B cell (primary cell): ENCODE measurements around the gene SEMA6D. TPM values are rescaled to one million over a fixed set of nuclear protein-coding genes. Genes with fewer than 3 reads are reported as not detected.

ENCODE experiments used
- ATAC-seq: fragments of 200-7000 bp; cut with Tn5 transposase; one replicate; pipeline ENCODE4 v1.10.0; 2021; ENCODE audit warnings: low read depth, mild to moderate bottlenecking, moderate number of reproducible peaks, moderate library complexity
- CTCF ChIA-PET: fragments of 350-600 bp; sonication (Branson Sonifier 250); formaldehyde crosslinking; loops from one replicate; lab custom pipeline; 2021; ENCODE audit warnings: antibody characterized with exemption, inconsistent platforms; lab: Charles Lee
- POLR2A ChIA-PET: fragments of 350-600 bp; sonication (Branson Sonifier 250); formaldehyde crosslinking; loops from one replicate; lab custom pipeline; 2021; ENCODE audit warnings: antibody characterized with exemption; lab: Charles Lee
- DNase-seq: peaks from one replicate; pipeline ENCODE4 v3.0.0; 2013
- H2AFZ ChIP-seq: 2 replicates; pipeline ENCODE4 v1.6.1; 2012; ENCODE audit warnings: mild to moderate bottlenecking, low read depth, low read length; ENCODE audit not compliant: insufficient read depth, poor library complexity, severe bottlenecking
- H3K27ac ChIP-seq, 2 donors: 1 replicate in 1 of 2; 2 replicates in 1 of 2; pipeline ENCODE4 v1.5.1; 2012 to 2013; ENCODE audit warnings: low read length in 2 of 2, mild to moderate bottlenecking in 2 of 2, moderate library complexity in 1 of 2
- H3K27me3 ChIP-seq, 4 experiments: fragments of 200-600 bp in 1 of 4; sonication (generic) in 1 of 4; replicated peaks in 1 of 4; 1 replicate in 2 of 4; 2 replicates in 2 of 4; pipeline versions ENCODE4 v1.6.1 to v1.7.0; 2013 to 2016; ENCODE audit warnings: low read length in 3 of 4, mild to moderate bottlenecking in 2 of 4, mixed read lengths in 1 of 4, moderate library complexity in 1 of 4; ENCODE audit not compliant: insufficient read depth in 4 of 4, control insufficient read depth in 3 of 4; ENCODE audit errors: control extremely low read depth in 1 of 4
- H3K36me3 ChIP-seq, 2 experiments: replicated peaks in 1 of 2; 1 replicate in 1 of 2; 2 replicates in 1 of 2; pipeline versions ENCODE4 v1.6.1 to v1.7.1; 2013; ENCODE audit warnings: low read length in 1 of 2; ENCODE audit not compliant: insufficient read depth in 2 of 2, control insufficient read depth in 1 of 2; ENCODE audit errors: control extremely low read depth in 1 of 2, extremely low read depth in 1 of 2
- H3K4me1 ChIP-seq, 2 donors: fragments of 200-600 bp in 1 of 2; sonication (generic) in 1 of 2; 1 replicate in 1 of 2; 2 replicates in 1 of 2; pipeline versions ENCODE4 v1.5.1 to v1.6.1; 2013 to 2017; ENCODE audit warnings: low read length in 2 of 2; ENCODE audit not compliant: control insufficient read depth in 2 of 2, insufficient read depth in 2 of 2
- H3K4me2 ChIP-seq: replicated peaks from 2 replicates; pipeline ENCODE3; 2012; ENCODE audit warnings: mild to moderate bottlenecking, low read depth, low read length; ENCODE audit not compliant: poor library complexity, severe bottlenecking
- H3K4me3 ChIP-seq, 5 experiments: fragments of 200-600 bp in 1 of 5; sonication (generic) in 1 of 5; 1 replicate in 3 of 5; 2 replicates in 2 of 5; pipeline versions ENCODE4 v1.5.1 to v1.7.0; 2011 to 2016; ENCODE audit warnings: low read length in 4 of 5, mild to moderate bottlenecking in 4 of 5, low read depth in 2 of 5, control low read depth in 1 of 5, moderate library complexity in 1 of 5; ENCODE audit not compliant: insufficient read depth in 1 of 5; ENCODE audit errors: control extremely low read depth in 1 of 5, extremely low read depth in 1 of 5
- H3K79me2 ChIP-seq: fragments of 200-600 bp; sonication (generic); one replicate; pipeline ENCODE4 v1.6.0; 2016; ENCODE audit warnings: low read length; ENCODE audit not compliant: control insufficient read depth, insufficient read depth
- H3K9ac ChIP-seq: fragments of 200-600 bp; sonication (generic); 2 replicates; pipeline ENCODE4 v1.6.1; 2017; ENCODE audit warnings: mild to moderate bottlenecking, low read length, moderate library complexity
- H3K9me3 ChIP-seq, 3 donors: one replicate each; pipeline versions ENCODE4 v1.6.1 to v1.7.1; 2013; ENCODE audit warnings: low read length in 2 of 3; ENCODE audit not compliant: control insufficient read depth in 2 of 3, insufficient read depth in 1 of 3; ENCODE audit errors: control extremely low read depth in 1 of 3
- H4K20me1 ChIP-seq: 2 replicates; pipeline ENCODE4 v1.6.0; 2012; ENCODE audit warnings: mild to moderate bottlenecking, low read length; ENCODE audit not compliant: insufficient read depth, control insufficient read depth, poor library complexity, severe bottlenecking
- H3K27ac Mint-ChIP-seq: one replicate; pipeline ENCODE4 v1.8.0; 2021; ENCODE audit warnings: mixed read lengths
- H3K27me3 Mint-ChIP-seq: one replicate; pipeline ENCODE4 v1.8.0; 2021; ENCODE audit warnings: mixed read lengths
- H3K4me1 Mint-ChIP-seq: one replicate; pipeline ENCODE4 v1.8.0; 2021; ENCODE audit warnings: mixed read lengths
- H3K4me3 Mint-ChIP-seq: one replicate; pipeline ENCODE4 v1.8.0; 2021; ENCODE audit warnings: mixed read lengths
- H3K9me3 Mint-ChIP-seq: one replicate; pipeline ENCODE4 v1.8.0; 2022; ENCODE audit warnings: mixed read lengths; ENCODE audit not compliant: insufficient read depth
- CTCF ChIP-seq: fragments of 200-600 bp; IDR thresholded peaks from one replicate; pipeline ENCODE4 v1.8.0; 2022; ENCODE audit warnings: antibody characterized with exemption, mild to moderate bottlenecking
- EZH2 ChIP-seq: IDR thresholded peaks from 2 replicates; pipeline ENCODE4 v1.6.1; 2012; ENCODE audit warnings: borderline replicate concordance, low read depth, mild to moderate bottlenecking, moderate library complexity, low read length; ENCODE audit not compliant: insufficient read depth, poor library complexity, severe bottlenecking
- WGBS: methylation state at CpG from one replicate; pipeline ENCODE4 v1.1.5; 2013; ENCODE audit warnings: missing lambda C conversion rate; ENCODE audit not compliant: insufficient coverage; 5-methylcytosine and 5-hydroxymethylcytosine counted together
- intact Hi-C: fragments of 100-400 bp; cut with micrococcal nuclease; formaldehyde crosslinking; loops from one replicate; pipeline ENCODE4 v1.10.0; 2022
- polyA plus RNA-seq: library from polyadenylated mRNA; depleted of rRNA; stranded (reverse); fragments of >200 nt; gene quantifications from 2 replicates; pipeline ENCODE4 v1.2.3, GENCODE V29; 2012
- total RNA-seq, 2 donors: library from RNA; stranded (reverse); fragments of 120-200 nt in 1 of 2; gene quantifications; 1 replicate in 1 of 2; 2 replicates in 1 of 2; pipeline versions ENCODE4 v1.2.3 to v1.2.4, GENCODE V29; 2013 to 2022

SEMA6D gene
- total and polyA plus RNA-seq, 2 donors (not counting 1 experiment from before 2014, with no cell fraction given) = not detected

- H3K27me3 Mint-ChIP-seq = peaks cover 6% of the 10 kb centered on the region
- H3K36me3 ChIP-seq = no peaks in the 10 kb centered on the region
- H4K20me1 ChIP-seq = no peaks in the 10 kb centered on the region
- H3K4me1 Mint-ChIP-seq = no peaks in the 10 kb centered on the region
- H3K27ac Mint-ChIP-seq = no peak overlapping the region
- H3K27me3 ChIP-seq = no peaks in the 10 kb centered on the region
- intact Hi-C loops = no loop called here
- H3K4me3 ChIP-seq = no peak overlapping the region
- no peak for ATAC-seq
- no peak overlapping the region for H3K4me2 ChIP-seq
- no peaks in the 10 kb centered on the region for H3K4me1 ChIP-seq
- ChIA-PET POLR2A (no interaction called here), CTCF (no interaction called here)
- H3K79me2 ChIP-seq = no peaks in the 10 kb centered on the region
- H3K4me3 Mint-ChIP-seq = no peak overlapping the region
- no peak overlapping the region for H3K9ac ChIP-seq
- no peak for TF ChIP-seq EZH2
- no peak for TF ChIP-seq CTCF
- no peak overlapping the region for H2AFZ ChIP-seq
- peaks cover 0 to 4% (median 0%) of the 10 kb centered on the region in 3 donors for H3K9me3 ChIP-seq
- no peak for DNase-seq
- H3K27ac ChIP-seq = no peak overlapping the region
- H3K9me3 Mint-ChIP-seq = no peaks in the 10 kb centered on the region
These were observed 67.5 kb downstream of the SEMA6D start for GRCh38 chr15:47784820-47785219.

GRCh38 chr15:47786371-47786770 lies 69.1 kb downstream of the SEMA6D start:
- Histone ChIP-seq H2AFZ (no peak overlapping the region), H3K27me3 (no peaks in the 10 kb centered on the region), H4K20me1 (no peaks in the 10 kb centered on the region), H3K36me3 (no peaks in the 10 kb centered on the region), H3K9ac (no peak overlapping the region), H3K4me1 (no peaks in the 10 kb centered on the region), H3K4me3 (no peak overlapping the region), H3K79me2 (no peaks in the 10 kb centered on the region), H3K4me2 (no peak overlapping the region), H3K9me3 (peaks cover 0 to 4% (median 0%) of the 10 kb centered on the region in 3 donors), H3K27ac (no peak overlapping the region)
- TF ChIP-seq CTCF (no peak), EZH2 (no peak)
- no peaks in the 10 kb centered on the region for H3K27me3 Mint-ChIP-seq
- H3K4me3 Mint-ChIP-seq = no peak overlapping the region
- H3K4me1 Mint-ChIP-seq = no peaks in the 10 kb centered on the region
- WGBS = 80% methylated on average over 2 of the region's 4 CpGs
- CTCF ChIA-PET = no interaction called here
- H3K27ac Mint-ChIP-seq = no peak overlapping the region
- POLR2A ChIA-PET = no interaction called here
- DNase-seq (no peak), ATAC-seq (no peak)
- intact Hi-C loops = no loop called here
- no peaks in the 10 kb centered on the region for H3K9me3 Mint-ChIP-seq
